H9 (cell line): ENCODE data around the gene PRXL2C. TPM values are rescaled to one million over a fixed set of nuclear protein-coding genes. Genes with fewer than 3 reads are reported as not detected.

ENCODE experiments used
- DNase-seq: peaks from one replicate; pipeline ENCODE4 v3.0.0-alpha.2; 2017
- H2AFZ ChIP-seq: one replicate; pipeline ENCODE4 v1.6.1; 2013; ENCODE audit warnings: mild to moderate bottlenecking, low read length, control low read depth, moderate library complexity
- H2AK5ac ChIP-seq: 2 replicates; pipeline ENCODE4 v1.6.1; 2013; ENCODE audit warnings: low read length, control low read depth, mixed read lengths; ENCODE audit not compliant: insufficient read length
- H2BK120ac ChIP-seq: one replicate; pipeline ENCODE4 v1.6.1; 2013; ENCODE audit warnings: low read depth, mild to moderate bottlenecking, low read length, control low read depth, inconsistent platforms; ENCODE audit not compliant: poor library complexity, severe bottlenecking
- H2BK12ac ChIP-seq: 2 replicates; pipeline ENCODE4 v1.6.1; 2013; ENCODE audit warnings: low read length, control low read depth, mixed read lengths, low read depth; ENCODE audit not compliant: insufficient read length
- H2BK15ac ChIP-seq: 2 replicates; pipeline ENCODE4 v1.6.1; 2013; ENCODE audit warnings: low read depth, low read length, control low read depth
- H2BK20ac ChIP-seq: one replicate; pipeline ENCODE4 v1.6.1; 2013; ENCODE audit warnings: low read depth, mild to moderate bottlenecking, low read length, control low read depth, inconsistent platforms; ENCODE audit not compliant: poor library complexity, severe bottlenecking
- H2BK5ac ChIP-seq: 2 replicates; pipeline ENCODE4 v1.6.1; 2013; ENCODE audit warnings: low read length, control low read depth, mixed read lengths; ENCODE audit not compliant: insufficient read length
- H3K14ac ChIP-seq: 2 replicates; pipeline ENCODE4 v1.6.1; 2013; ENCODE audit warnings: low read length, control low read depth; ENCODE audit not compliant: insufficient read depth
- H3K18ac ChIP-seq: 2 replicates; pipeline ENCODE4 v1.6.1; 2013; ENCODE audit warnings: low read depth, mild to moderate bottlenecking, mixed read lengths, low read length, control low read depth; ENCODE audit not compliant: insufficient read length
- H3K23ac ChIP-seq: 2 replicates; pipeline ENCODE4 v1.6.1; 2013; ENCODE audit warnings: low read length, control low read depth, mixed read lengths, low read depth; ENCODE audit not compliant: insufficient read length
- H3K23me2 ChIP-seq: 2 replicates; pipeline ENCODE4 v1.6.1; 2013; ENCODE audit warnings: low read depth, mild to moderate bottlenecking, mixed read lengths, low read length, control low read depth; ENCODE audit not compliant: insufficient read length, poor library complexity, severe bottlenecking
- H3K27ac ChIP-seq: 2 replicates; pipeline ENCODE4 v1.5.1; 2013; ENCODE audit warnings: low read length, control low read depth, mixed read lengths, low read depth; ENCODE audit not compliant: insufficient read length
- H3K27me3 ChIP-seq: 2 replicates; pipeline ENCODE4 v1.6.1; 2013; ENCODE audit warnings: low read length, control low read depth, inconsistent platforms; ENCODE audit not compliant: insufficient read depth
- H3K4ac ChIP-seq: 2 replicates; pipeline ENCODE4 v1.6.1; 2013; ENCODE audit warnings: low read depth, mild to moderate bottlenecking, control low read depth, inconsistent platforms, low read length, moderate library complexity
- H3K4me1 ChIP-seq: 2 replicates; pipeline ENCODE4 v1.6.1; 2013; ENCODE audit warnings: low read length, control low read depth, inconsistent platforms; ENCODE audit not compliant: insufficient read depth
- H3K4me2 ChIP-seq: 2 replicates; pipeline ENCODE4 v1.6.1; 2013; ENCODE audit warnings: low read length, control low read depth, mixed read lengths; ENCODE audit not compliant: insufficient read length, insufficient read depth
- H3K56ac ChIP-seq: 2 replicates; pipeline ENCODE4 v1.6.1; 2013; ENCODE audit warnings: low read depth, mild to moderate bottlenecking, mixed read lengths, low read length, control low read depth; ENCODE audit not compliant: insufficient read length
- H3K79me1 ChIP-seq: 2 replicates; pipeline ENCODE4 v1.6.1; 2013; ENCODE audit warnings: low read depth, mild to moderate bottlenecking, moderate library complexity, low read length, control low read depth, inconsistent platforms; ENCODE audit not compliant: insufficient read depth, poor library complexity, severe bottlenecking
- H3K79me2 ChIP-seq: 2 replicates; pipeline ENCODE4 v1.6.1; 2013; ENCODE audit warnings: low read length, control low read depth, inconsistent platforms; ENCODE audit not compliant: insufficient read depth
- H3K9ac ChIP-seq: 2 replicates; pipeline ENCODE4 v1.6.1; 2013; ENCODE audit warnings: low read length, control low read depth, mixed read lengths; ENCODE audit not compliant: insufficient read length; ENCODE audit errors: extremely low read depth
- H3K9me3 ChIP-seq: one replicate; pipeline ENCODE4 v1.6.1; 2013; ENCODE audit warnings: low read depth, low read length, inconsistent platforms; ENCODE audit not compliant: control insufficient read depth
- H3T11ph ChIP-seq: one replicate; pipeline ENCODE4 v1.6.1; 2013; ENCODE audit warnings: mild to moderate bottlenecking, low read length, control low read depth, inconsistent platforms
- H4K20me1 ChIP-seq: one replicate; pipeline ENCODE4 v1.6.1; 2013; ENCODE audit not compliant: control insufficient read depth, insufficient read length, insufficient read depth
- H4K5ac ChIP-seq: 2 replicates; pipeline ENCODE4 v1.6.1; 2013; ENCODE audit warnings: low read depth, mild to moderate bottlenecking, mixed read lengths, low read length, control low read depth; ENCODE audit not compliant: insufficient read length
- H4K8ac ChIP-seq: replicated peaks from 2 replicates; pipeline ENCODE4 v1.6.1; 2013; ENCODE audit warnings: low read length, control low read depth, mixed read lengths, low read depth; ENCODE audit not compliant: insufficient read length
- H4K91ac ChIP-seq: 2 replicates; pipeline ENCODE4 v1.6.1; 2013; ENCODE audit warnings: low read depth, mild to moderate bottlenecking, moderate library complexity, mixed read lengths, low read length, control low read depth; ENCODE audit not compliant: insufficient read length
- H3K27ac Mint-ChIP-seq, 3 experiments: 2 replicates in 2 of 3; 3 replicates in 1 of 3; pipeline ENCODE4 v1.8.0; 2020 to 2021; ENCODE audit warnings: mixed read lengths in 3 of 3, mild to moderate bottlenecking in 1 of 3, moderate library complexity in 1 of 3
- H3K27me3 Mint-ChIP-seq: 2 replicates; pipeline ENCODE4 v1.8.0; 2021; ENCODE audit warnings: low read depth, mild to moderate bottlenecking, moderate library complexity, mixed read lengths
- H3K36me3 Mint-ChIP-seq, 3 experiments: 2 replicates in 2 of 3; 3 replicates in 1 of 3; pipeline ENCODE4 v1.8.0; 2020 to 2021; ENCODE audit warnings: low read depth in 3 of 3, mixed read lengths in 3 of 3; ENCODE audit not compliant: insufficient read depth in 1 of 3
- H3K4me1 Mint-ChIP-seq, 2 experiments: 2 replicates each; pipeline ENCODE4 v1.8.0; 2020; ENCODE audit warnings: mixed read lengths in 2 of 2
- H3K4me3 Mint-ChIP-seq, 2 experiments: 2 replicates in 1 of 2; 3 replicates in 1 of 2; pipeline ENCODE4 v1.8.0; 2020 to 2021; ENCODE audit warnings: mild to moderate bottlenecking in 2 of 2, mixed read lengths in 2 of 2, moderate library complexity in 1 of 2
- H3K9me3 Mint-ChIP-seq, 2 experiments: 2 replicates in 1 of 2; 3 replicates in 1 of 2; pipeline ENCODE4 v1.8.0; 2020; ENCODE audit warnings: mild to moderate bottlenecking in 2 of 2, mixed read lengths in 2 of 2, moderate library complexity in 1 of 2
- CTCF ChIP-seq: fragments of 200-600 bp; sonication (generic); conservative IDR thresholded peaks from 3 replicates; pipeline ENCODE4 v1.8.0; 2021; ENCODE audit warnings: antibody characterized with exemption, mild to moderate bottlenecking
- WGBS: extraction: QIAGEN DNeasy Blood & Tissue Kit; methylation state at CpG from one replicate; pipeline ENCODE4 v1.1.7; 2013; ENCODE audit warnings: missing lambda C conversion rate, low lambda C conversion rate, mixed read lengths; ENCODE audit not compliant: insufficient read length; ENCODE audit errors: extremely low coverage; 5-methylcytosine and 5-hydroxymethylcytosine counted together
- total RNA-seq: library from RNA; stranded (reverse); gene quantifications from 2 replicates; pipeline ENCODE4 v1.2.1, GENCODE V29; 2021

Gene PRXL2C
- total RNA-seq, 1 experiment from 2014 or later = 4.7 TPM

- Histone ChIP-seq H3K27me3 (peaks cover 3% of the 10 kb centered on the region; the same call in 1 of the 2 replicates), H3K23me2 (peaks cover 23% of the 10 kb centered on the region), H2BK120ac (no peak overlapping the region), H3K4me1 (peaks cover 15% of the 10 kb centered on the region; the same call in 1 of the 2 replicates), H3K56ac (no peak overlapping the region), H3K79me1 (peaks cover 5% of the 10 kb centered on the region), H3K14ac (no peak overlapping the region), H4K8ac (no peak overlapping the region), H2BK5ac (no peak overlapping the region), H3K4ac (no peak overlapping the region), H3K18ac (no peak overlapping the region), H2AFZ (no peak overlapping the region), H3K23ac (no peak overlapping the region), H2AK5ac (no peak overlapping the region), H3K4me2 (no peak overlapping the region), H3K27ac (no peak overlapping the region), H2BK15ac (no peak overlapping the region), H3K9ac (no peak overlapping the region), H4K5ac (no peak overlapping the region), H3K9me3 (no peaks in the 10 kb centered on the region), H2BK12ac (no peak overlapping the region), H3K79me2 (peaks cover 7% of the 10 kb centered on the region; the same call in 1 of the 2 replicates), H3T11ph (no peak overlapping the region), H4K20me1 (no peaks in the 10 kb centered on the region), H2BK20ac (no peak overlapping the region), H4K91ac (no peak overlapping the region)
- no peak for TF ChIP-seq CTCF
- no peaks in the 10 kb centered on the region for H3K9me3 Mint-ChIP-seq
- peak overlapping the region in 1 of 2 experiments; percentile 89; a peak in 3 of 5 replicates for H3K4me3 Mint-ChIP-seq
- H3K27me3 Mint-ChIP-seq = peaks cover 33% of the 10 kb centered on the region
- WGBS = no CpG with 5 or more reads among the region's 7 CpGs
- peaks cover 0 to 2% (median 0%) of the 10 kb centered on the region in 3 experiments; a peak in 1 of 7 replicates for H3K36me3 Mint-ChIP-seq
- H3K4me1 Mint-ChIP-seq = peaks cover 42% of the 10 kb centered on the region in 2 experiments
- no peak for DNase-seq
- no peak overlapping the region for H3K27ac Mint-ChIP-seq
Measured at GRCh38 chr9:96616817-96617438, 38.2 kb downstream of the PRXL2C start.
